Uterus (tissue), 4 donors: ENCODE results near the gene MRFAP1. TPM values are rescaled to one million over a fixed set of nuclear protein-coding genes. Genes with fewer than 3 reads are reported as not detected.
A peak's percentile ranks its signal among the peaks of the same experiment; 100 is the strongest.

Experiments used
- DNase-seq, 2 donors: peaks; one replicate each; pipeline ENCODE4 v3.0.0-alpha.2; 2019 to 2020
- H3K27ac ChIP-seq, 2 donors: fragments of 200-600 bp; sonication (generic); 1 replicate in 1 of 2; 2 replicates in 1 of 2; pipeline ENCODE4 v1.5.1; 2016 to 2018
- H3K27me3 ChIP-seq, 2 donors: fragments of 200-600 bp; sonication (generic); one replicate each; pipeline ENCODE4 v1.5.1; 2018 to 2019; ENCODE audit warnings: control low read depth in 1 of 2
- H3K36me3 ChIP-seq, 2 donors: fragments of 200-600 bp; sonication (generic); one replicate each; pipeline ENCODE4 v1.5.1; 2019; ENCODE audit warnings: control low read depth in 1 of 2
- H3K4me1 ChIP-seq, 2 donors: fragments of 200-600 bp; sonication (generic); one replicate each; pipeline ENCODE4 v1.5.1; 2018 to 2019; ENCODE audit warnings: control low read depth in 1 of 2
- H3K4me3 ChIP-seq, 2 donors: fragments of 200-600 bp; sonication (generic); 1 replicate in 1 of 2; 2 replicates in 1 of 2; pipeline ENCODE4 v1.5.1; 2018 to 2019; ENCODE audit warnings: mild to moderate bottlenecking in 1 of 2
- H3K9me3 ChIP-seq, 2 donors: fragments of 200-600 bp; sonication (generic); one replicate each; pipeline ENCODE4 v1.5.1; 2019; ENCODE audit warnings: control low read depth in 1 of 2
- CTCF ChIP-seq, 4 experiments: fragments of 200-600 bp in 2 of 4; fragments of 450-650 bp in 2 of 4; sonication (generic) in 2 of 4; IDR thresholded peaks; one replicate each; pipeline ENCODE4 v1.5.1; 2016 to 2019; ENCODE audit warnings: antibody characterized with exemption in 4 of 4, mild to moderate bottlenecking in 2 of 4, moderate library complexity in 1 of 4
- POLR2A ChIP-seq, 2 donors: fragments of 450-650 bp; IDR thresholded peaks; one replicate each; pipeline ENCODE4 v1.6.1; 2016; ENCODE audit warnings: antibody characterized with exemption in 2 of 2, mild to moderate bottlenecking in 1 of 2, moderate library complexity in 1 of 2
- intact Hi-C: fragments of 100-400 bp; cut with DNase I; formaldehyde crosslinking; loops from one replicate; pipeline ENCODE4 v1.15.1; 2023; ENCODE audit warnings: low total_unique reads
- total RNA-seq, 4 donors: library from RNA; depleted of rRNA in 3 of 4; stranded (reverse); fragments of >200 nt in 3 of 4; gene quantifications; one replicate each; pipeline versions ENCODE4 v1.1.0 to v1.2.4, GENCODE V29; 2014 to 2023
- donor health status: DM: yes; HTN: yes; CAD: no.

Gene MRFAP1
- total RNA-seq, 4 donors from 2014 or later: 29.2 to 263 (median 174) TPM

- intact Hi-C loops: no loop called here
- no peak overlapping the region for H3K27ac ChIP-seq
- H3K27me3 ChIP-seq: no peaks in the 10 kb centered on the region
- DNase-seq: no peak
- H3K4me1 ChIP-seq: no peaks in the 10 kb centered on the region
- H3K4me3 ChIP-seq: no peak overlapping the region
- H3K9me3 ChIP-seq: no peaks in the 10 kb centered on the region
- no peaks in the 10 kb centered on the region for H3K36me3 ChIP-seq
- TF ChIP-seq CTCF (IDR thresholded peaks at IDR 0.05) (no peak), POLR2A (IDR thresholded peaks at IDR 0.05) (no peak)
These were observed 7.2 kb upstream of the MRFAP1 start for GRCh38 chr4:6633091-6633906.

- Histone ChIP-seq H3K4me1 (no peaks in the 10 kb centered on the region), H3K27me3 (no peaks in the 10 kb centered on the region), H3K36me3 (no peaks in the 10 kb centered on the region), H3K4me3 (no peak overlapping the region), H3K27ac (no peak overlapping the region), H3K9me3 (no peaks in the 10 kb centered on the region)
- TF ChIP-seq CTCF (IDR thresholded peaks at IDR 0.05) (no peak), POLR2A (IDR thresholded peaks at IDR 0.05) (no peak)
- intact Hi-C loops: no loop called here
- no peak for DNase-seq
These were observed 5.7 kb upstream of the MRFAP1 start for GRCh38 chr4:6634746-6635145.

- H3K4me3 ChIP-seq: no peak overlapping the region
- DNase-seq: no peak
- TF ChIP-seq POLR2A (IDR thresholded peaks at IDR 0.05) (no peak), CTCF (IDR thresholded peaks at IDR 0.05) (no peak)
These were observed 1.3 kb upstream of the MRFAP1 start for GRCh38 chr4:6639137-6639680.

GRCh38 chr4:6641164-6641970, 882 bp downstream of the MRFAP1 start:
- TF ChIP-seq CTCF (IDR thresholded peaks at IDR 0.05): no peak
- TF ChIP-seq POLR2A (IDR thresholded peaks at IDR 0.05): no peak
- H3K9me3 ChIP-seq: no peaks in the 10 kb centered on the region
- DNase-seq: peak; percentile 50 to 56
- intact Hi-C loops: no loop called here
- peak overlapping the region; percentile 82 to 83 for H3K4me3 ChIP-seq
- H3K27me3 ChIP-seq: no peaks in the 10 kb centered on the region
- H3K4me1 ChIP-seq: peaks cover 0 to 11% of the 10 kb centered on the region in 2 donors
- H3K27ac ChIP-seq: peak overlapping the region; percentile 97
- H3K36me3 ChIP-seq: no peaks in the 10 kb centered on the region

More at GRCh38 chr4:6639137-6639680, 1.3 kb upstream of the MRFAP1 start:
- H3K27ac ChIP-seq: no peak overlapping the region
- no peaks in the 10 kb centered on the region for H3K36me3 ChIP-seq
- H3K9me3 ChIP-seq: no peaks in the 10 kb centered on the region
- peaks cover 0 to 11% of the 10 kb centered on the region in 2 donors for H3K4me1 ChIP-seq
- intact Hi-C loops: no loop called here
- no peaks in the 10 kb centered on the region for H3K27me3 ChIP-seq

GRCh38 chr4:6641971-6642320, 1.5 kb downstream of the MRFAP1 start:
- Histone ChIP-seq H3K4me1 (peaks cover 0 to 11% of the 10 kb centered on the region in 2 donors), H3K27ac (peak overlapping the region; percentile 97), H3K9me3 (no peaks in the 10 kb centered on the region), H3K36me3 (no peaks in the 10 kb centered on the region), H3K27me3 (no peaks in the 10 kb centered on the region), H3K4me3 (peak overlapping the region; percentile 82 to 83)
- intact Hi-C loops: no loop called here
- no peak for DNase-seq
- TF ChIP-seq CTCF (IDR thresholded peaks at IDR 0.05) (no peak), POLR2A (IDR thresholded peaks at IDR 0.05) (no peak)
